Neuronal stem cell (in vitro differentiated cells): ENCODE results near the gene IQUB.

Experiments
- DNase-seq: peaks from one replicate; pipeline ENCODE4 v3.0.0-alpha.2; 2013; ENCODE audit warnings: low spot score
- H2AFZ ChIP-seq: one replicate; pipeline ENCODE4 v1.6.1; 2013; ENCODE audit warnings: mild to moderate bottlenecking, low read length, inconsistent platforms
- H2AK5ac ChIP-seq: 2 replicates; pipeline ENCODE4 v1.6.1; 2013; ENCODE audit warnings: low read depth, mild to moderate bottlenecking, inconsistent platforms, low read length, moderate library complexity, mixed read lengths
- H2BK120ac ChIP-seq: 2 replicates; pipeline ENCODE4 v1.6.1; 2013; ENCODE audit warnings: low read depth, mild to moderate bottlenecking, inconsistent platforms, low read length, moderate library complexity, mixed read lengths
- H2BK12ac ChIP-seq: one replicate; pipeline ENCODE4 v1.6.1; 2013; ENCODE audit warnings: low read length, inconsistent platforms
- H2BK15ac ChIP-seq: 2 replicates; pipeline ENCODE4 v1.6.1; 2013; ENCODE audit warnings: mild to moderate bottlenecking, low read length, inconsistent platforms, mixed read lengths
- H2BK5ac ChIP-seq: one replicate; pipeline ENCODE4 v1.6.1; 2013; ENCODE audit warnings: inconsistent platforms, mild to moderate bottlenecking, low read length, moderate library complexity
- H3K14ac ChIP-seq: one replicate; pipeline ENCODE4 v1.6.1; 2013; ENCODE audit warnings: low read length, inconsistent platforms
- H3K18ac ChIP-seq: 2 replicates; pipeline ENCODE4 v1.6.1; 2013; ENCODE audit warnings: low read length, inconsistent platforms
- H3K23ac ChIP-seq: 2 replicates; pipeline ENCODE4 v1.6.1; 2013; ENCODE audit warnings: low read depth, mild to moderate bottlenecking, mixed read lengths, low read length, inconsistent platforms; ENCODE audit not compliant: poor library complexity
- H3K27ac ChIP-seq: replicated peaks from 3 replicates; pipeline ENCODE4 v1.5.1; 2013; ENCODE audit warnings: low read length, inconsistent platforms
- H3K27me3 ChIP-seq, 3 experiments: 2 replicates each; pipeline ENCODE4 v1.6.1; 2013; ENCODE audit warnings: low read length in 3 of 3, mild to moderate bottlenecking in 2 of 3, inconsistent platforms in 1 of 3, low read depth in 1 of 3, mixed read lengths in 1 of 3, moderate library complexity in 1 of 3; ENCODE audit not compliant: control insufficient read depth in 3 of 3, insufficient read depth in 3 of 3
- H3K36me3 ChIP-seq, 2 donors: replicated peaks in 1 of 2; 2 replicates each; pipeline ENCODE4 v1.6.1; 2013; ENCODE audit warnings: low read length in 2 of 2; ENCODE audit not compliant: control insufficient read depth in 2 of 2, insufficient read depth in 2 of 2
- H3K4ac ChIP-seq: 2 replicates; pipeline ENCODE4 v1.6.1; 2013; ENCODE audit warnings: inconsistent platforms, mild to moderate bottlenecking, low read length, moderate library complexity
- H3K4me1 ChIP-seq, 2 donors: 1 replicate in 1 of 2; 2 replicates in 1 of 2; pipeline ENCODE4 v1.6.1; 2013; ENCODE audit warnings: low read length in 2 of 2, low read depth in 1 of 2; ENCODE audit not compliant: control insufficient read depth in 2 of 2, insufficient read depth in 1 of 2
- H3K4me2 ChIP-seq: one replicate; pipeline ENCODE4 v1.6.1; 2013; ENCODE audit warnings: mild to moderate bottlenecking, low read length, inconsistent platforms; ENCODE audit not compliant: insufficient read depth, poor library complexity, severe bottlenecking
- H3K4me3 ChIP-seq, 2 donors: 2 replicates each; pipeline ENCODE4 v1.5.1; 2013; ENCODE audit warnings: low read length in 2 of 2, mild to moderate bottlenecking in 2 of 2, inconsistent platforms in 1 of 2, moderate library complexity in 1 of 2
- H3K79me1 ChIP-seq: one replicate; pipeline ENCODE4 v1.6.1; 2013; ENCODE audit warnings: low read depth, mild to moderate bottlenecking, inconsistent platforms, low read length, moderate library complexity
- H3K9ac ChIP-seq: one replicate; pipeline ENCODE4 v1.6.1; 2013; ENCODE audit warnings: mild to moderate bottlenecking, low read depth, low read length, inconsistent platforms; ENCODE audit not compliant: poor library complexity
- H3K9me3 ChIP-seq, 2 donors: replicated peaks in 1 of 2; 2 replicates each; pipeline versions ENCODE3 to v1.6.1; 2013; ENCODE audit warnings: low read length in 2 of 2, mild to moderate bottlenecking in 2 of 2, inconsistent platforms in 1 of 2, low read depth in 1 of 2, mixed read lengths in 1 of 2, moderate library complexity in 1 of 2; ENCODE audit not compliant: control insufficient read depth in 2 of 2, insufficient read depth in 1 of 2
- H4K8ac ChIP-seq: one replicate; pipeline ENCODE4 v1.6.1; 2013; ENCODE audit warnings: low read depth, mild to moderate bottlenecking, inconsistent platforms, low read length, moderate library complexity
- H4K91ac ChIP-seq: one replicate; pipeline ENCODE4 v1.6.1; 2013; ENCODE audit warnings: low read length, low read depth, mild to moderate bottlenecking, inconsistent platforms; ENCODE audit not compliant: poor library complexity
- WGBS, 2 donors: extraction: QIAGEN DNeasy Blood & Tissue Kit; methylation state at CpG; one replicate each; pipeline ENCODE4 v1.1.7; 2013; ENCODE audit warnings: missing lambda C conversion rate in 2 of 2, mixed read lengths in 1 of 2; ENCODE audit not compliant: insufficient read length in 2 of 2, insufficient replicate concordance in 1 of 2; ENCODE audit errors: extremely low coverage in 2 of 2; 5-methylcytosine and 5-hydroxymethylcytosine counted together

Gene IQUB

DNA sequence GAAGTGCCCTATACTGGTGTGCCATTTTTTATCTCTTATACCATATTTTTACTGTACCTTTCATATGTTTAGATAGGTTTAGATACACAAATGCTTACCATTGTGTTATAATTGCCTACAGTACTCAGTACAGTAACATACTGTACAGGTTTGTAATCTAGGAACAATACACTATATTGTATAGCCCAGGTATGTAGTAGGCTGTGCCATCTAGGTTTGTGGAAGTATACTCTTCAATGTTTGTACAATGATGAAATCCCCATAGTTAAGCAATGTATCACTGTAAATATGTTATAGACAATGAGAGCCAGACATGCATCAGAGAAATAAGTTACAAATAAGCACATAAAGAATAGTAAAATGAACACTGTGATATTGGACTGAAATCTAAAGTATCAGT, 109.1 kb downstream of the IQUB start:
- Histone ChIP-seq H4K91ac (no peak overlapping the region), H3K9ac (no peak overlapping the region), H3K18ac (no peak overlapping the region), H3K27ac (no peak overlapping the region), H3K79me1 (no peaks in the 10 kb centered on the region), H3K23ac (no peak overlapping the region), H2AK5ac (no peak overlapping the region), H3K4me2 (no peak overlapping the region), H3K4ac (no peak overlapping the region), H2AFZ (no peak overlapping the region), H3K9me3 (peaks cover 3% of the 10 kb centered on the region in 2 donors), H3K4me3 (no peak overlapping the region), H2BK120ac (no peak overlapping the region), H3K4me1 (no peaks in the 10 kb centered on the region), H2BK15ac (no peak overlapping the region), H4K8ac (no peak overlapping the region), H3K14ac (no peak overlapping the region), H3K27me3 (no peaks in the 10 kb centered on the region), H3K36me3 (no peaks in the 10 kb centered on the region), H2BK5ac (no peak overlapping the region), H2BK12ac (no peak overlapping the region)
- no peak for DNase-seq

- Histone ChIP-seq H3K4me1 (no peaks in the 10 kb centered on the region), H3K36me3 (no peaks in the 10 kb centered on the region), H2AFZ (no peak overlapping the region), H4K8ac (no peak overlapping the region), H2BK12ac (no peak overlapping the region), H3K4me3 (no peak overlapping the region), H3K18ac (no peak overlapping the region), H3K9me3 (peaks cover 3% of the 10 kb centered on the region in 2 donors), H3K27ac (no peak overlapping the region), H2AK5ac (no peak overlapping the region), H3K23ac (no peak overlapping the region), H3K79me1 (no peaks in the 10 kb centered on the region), H4K91ac (no peak overlapping the region), H3K14ac (no peak overlapping the region), H2BK15ac (no peak overlapping the region), H3K4me2 (no peak overlapping the region), H3K27me3 (no peaks in the 10 kb centered on the region), H2BK120ac (no peak overlapping the region), H2BK5ac (no peak overlapping the region), H3K9ac (no peak overlapping the region), H3K4ac (no peak overlapping the region)
- no peak for DNase-seq
These were observed 109.9 kb downstream of the IQUB start for GRCh38 chr7:123424463-123424862.

GRCh38 chr7:123423622-123424021, 110.8 kb downstream of the IQUB start:
- H3K36me3 ChIP-seq: no peaks in the 10 kb centered on the region
- H2BK15ac ChIP-seq: no peak overlapping the region
- no peak overlapping the region for H2BK5ac ChIP-seq
- H3K23ac ChIP-seq: no peak overlapping the region
- H2BK120ac ChIP-seq: no peak overlapping the region
- H3K9me3 ChIP-seq: peaks cover 3% of the 10 kb centered on the region in 2 donors
- no peak overlapping the region for H3K4me3 ChIP-seq
- no CpG with 5 or more reads among the region's 2 CpGs for WGBS, 2 donors
- H3K27ac ChIP-seq: no peak overlapping the region
- H3K9ac ChIP-seq: no peak overlapping the region
- H3K4me2 ChIP-seq: no peak overlapping the region
- H2AFZ ChIP-seq: no peak overlapping the region
- H4K8ac ChIP-seq: no peak overlapping the region
- no peak overlapping the region for H2AK5ac ChIP-seq
- H2BK12ac ChIP-seq: no peak overlapping the region
- H3K14ac ChIP-seq: no peak overlapping the region
- H3K4me1 ChIP-seq: no peaks in the 10 kb centered on the region
- no peaks in the 10 kb centered on the region for H3K79me1 ChIP-seq
- no peak overlapping the region for H3K4ac ChIP-seq
- H4K91ac ChIP-seq: no peak overlapping the region
- H3K18ac ChIP-seq: no peak overlapping the region
- no peak for DNase-seq
- H3K27me3 ChIP-seq: no peaks in the 10 kb centered on the region

DNA sequence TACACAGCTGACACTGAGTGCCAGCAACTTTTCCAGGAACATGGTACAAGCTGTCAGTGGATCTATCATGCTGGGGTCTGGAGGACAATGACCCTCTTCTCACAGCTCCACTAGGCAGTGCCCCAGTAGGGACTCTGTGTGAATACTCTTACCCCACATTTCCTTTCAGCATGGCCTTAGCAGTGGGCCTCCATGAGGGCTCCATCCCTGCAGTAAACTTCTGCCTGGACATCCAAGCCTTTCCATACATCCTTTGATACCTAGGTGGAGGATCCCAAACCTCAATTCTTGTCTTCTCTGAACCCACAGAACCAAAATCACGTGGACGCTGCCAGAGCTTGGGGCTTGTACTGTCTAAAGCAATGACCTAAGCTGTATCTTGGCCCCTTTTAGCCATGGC, 116.8 kb downstream of the IQUB start:
- Histone ChIP-seq H2BK120ac (no peak overlapping the region), H2BK12ac (no peak overlapping the region)
- no CpG with 5 or more reads among the region's 2 CpGs for WGBS, 2 donors

More for the DNA sequence above, 116.8 kb downstream of the IQUB start:
- H2BK5ac ChIP-seq: no peak overlapping the region
- no peak overlapping the region for H3K4me2 ChIP-seq
- H2AK5ac ChIP-seq: no peak overlapping the region
- no peaks in the 10 kb centered on the region for H3K79me1 ChIP-seq
- no peak overlapping the region for H3K4ac ChIP-seq
- H3K36me3 ChIP-seq: no peaks in the 10 kb centered on the region
- no peaks in the 10 kb centered on the region for H3K27me3 ChIP-seq
- no peak overlapping the region for H2AFZ ChIP-seq
- H3K27ac ChIP-seq: no peak overlapping the region
- H4K91ac ChIP-seq: no peak overlapping the region
- no peak overlapping the region for H3K23ac ChIP-seq
- H3K4me1 ChIP-seq: no peaks in the 10 kb centered on the region
- no peak overlapping the region for H3K18ac ChIP-seq
- no peak overlapping the region for H3K9ac ChIP-seq
- no peak overlapping the region for H4K8ac ChIP-seq
- H3K4me3 ChIP-seq: no peak overlapping the region
- H2BK15ac ChIP-seq: no peak overlapping the region
- no peak for DNase-seq
- no peak overlapping the region for H3K14ac ChIP-seq
- H3K9me3 ChIP-seq: peaks cover 7 to 13% of the 10 kb centered on the region in 2 donors
